GM12878 (cell line): ENCODE results near the gene NR1I3. TPM values are rescaled to one million over a fixed set of nuclear protein-coding genes. Genes with fewer than 3 reads are reported as not detected.

ENCODE experiments used
- ATAC-seq: fragments of 200-7000 bp; cut with Tn5 transposase; 3 replicates; pipeline ENCODE4 v1.9.1; 2020; ENCODE audit warnings: mild to moderate bottlenecking, moderate library complexity
- BruUV-seq: library from RNA; stranded (reverse); fragments of 400-500 nt; replicated peaks from 2 replicates; lab custom pipeline; 2021; lab: Mats Ljungman, UMichigan
- CTCF ChIA-PET: fragments of 300-600 bp; sonication (Branson Sonifier 250); formaldehyde crosslinking; extraction: SDS; loops from one replicate; lab custom pipeline; 2021; ENCODE audit warnings: inconsistent platforms; lab: Yijun Ruan, JAX
- POLR2A ChIA-PET: fragments of 350-600 bp; formaldehyde crosslinking; extraction: SDS; loops from one replicate; lab custom pipeline; 2021; ENCODE audit warnings: inconsistent platforms; lab: Charles Lee
- RAD21 ChIA-PET: fragments of 300-600 bp; sonication (Branson Sonifier 250); formaldehyde crosslinking; loops from one replicate; lab custom pipeline; 2023; ENCODE audit warnings: antibody characterized with exemption; ENCODE audit not compliant: unreplicated experiment; lab: Charles Lee
- SMC1A ChIA-PET: fragments of 300-600 bp; sonication (Branson Sonifier 250); formaldehyde crosslinking; loops from one replicate; lab custom pipeline; 2023; ENCODE audit not compliant: unreplicated experiment, uncharacterized antibody; lab: Charles Lee
- DNase-seq: peaks from one replicate; pipeline ENCODE4 v3.0.0-alpha.2; 2011; ENCODE audit warnings: low read depth, low spot score
- FAIRE-seq: peaks from 3 replicates; lab custom pipeline; 2011; peaks lifted over from hg19 to GRCh38; lab: Jason Lieb, UNC
- H2AFZ ChIP-seq: 2 replicates; pipeline ENCODE4 v1.6.0; 2011; ENCODE audit warnings: low read depth, low read length, control low read depth; ENCODE audit not compliant: control insufficient read depth
- H3K27ac ChIP-seq: 2 replicates; pipeline ENCODE4 v1.5.1; 2011; ENCODE audit warnings: control low read depth; ENCODE audit not compliant: control insufficient read depth, insufficient read depth
- H3K27me3 ChIP-seq, 2 experiments: replicated peaks in 1 of 2; 2 replicates each; pipeline versions ENCODE4 v1.6.0 to v1.6.1; 2011; ENCODE audit warnings: low read length in 1 of 2; ENCODE audit not compliant: control insufficient read depth in 2 of 2, insufficient read depth in 2 of 2
- H3K36me3 ChIP-seq, 2 experiments: 2 replicates each; pipeline ENCODE4 v1.5.1; 2011; ENCODE audit warnings: low read length in 1 of 2; ENCODE audit not compliant: control insufficient read depth in 2 of 2, insufficient read depth in 2 of 2
- H3K4me1 ChIP-seq: 2 replicates; pipeline ENCODE4 v1.6.1; 2011; ENCODE audit warnings: mild to moderate bottlenecking, low read length, moderate library complexity, mixed read lengths; ENCODE audit not compliant: control insufficient read depth, insufficient read depth
- H3K4me2 ChIP-seq: 2 replicates; pipeline ENCODE4 v1.6.0; 2011; ENCODE audit warnings: control low read depth; ENCODE audit not compliant: control insufficient read depth, insufficient read depth
- H3K4me3 ChIP-seq: fragments of 200-600 bp; sonication (generic); 2 replicates; pipeline ENCODE4 v1.5.1; 2016
- H3K79me2 ChIP-seq: 2 replicates; pipeline ENCODE4 v1.6.0; 2011; ENCODE audit warnings: low read length; ENCODE audit not compliant: control insufficient read depth, insufficient read depth
- H3K9ac ChIP-seq: 2 replicates; pipeline ENCODE4 v1.8.0; 2011; ENCODE audit warnings: low read length, control low read depth, mixed read lengths; ENCODE audit not compliant: control insufficient read depth, insufficient read depth
- H3K9me3 ChIP-seq: replicated peaks from 3 replicates; pipeline ENCODE4 v1.5.1; 2011; ENCODE audit warnings: mild to moderate bottlenecking, low read length; ENCODE audit not compliant: control insufficient read depth, insufficient read depth
- H4K20me1 ChIP-seq: 2 replicates; pipeline ENCODE4 v1.6.0; 2011; ENCODE audit not compliant: control insufficient read depth, insufficient read depth
- BACH1 ChIP-seq: fragments of 450-650 bp; IDR thresholded peaks from 2 replicates; pipeline ENCODE4 v1.6.1; 2017; ENCODE audit warnings: mild to moderate bottlenecking, borderline replicate concordance
- CBX3 ChIP-seq: fragments of 200-600 bp; sonication (generic); IDR thresholded peaks from 2 replicates; pipeline ENCODE4 v1.6.1; 2016; ENCODE audit warnings: low read depth, borderline replicate concordance
- CEBPB ChIP-seq, 2 experiments: fragments of 150-350 bp in 1 of 2; IDR thresholded peaks; 2 replicates each; pipeline ENCODE4 v1.6.1; 2012 to 2014; ENCODE audit warnings: low read depth in 2 of 2, low read length in 2 of 2, borderline replicate concordance in 1 of 2, inconsistent platforms in 1 of 2
- CREB1 ChIP-seq: IDR thresholded peaks from 2 replicates; pipeline ENCODE4 v1.6.1; 2012; ENCODE audit warnings: low read depth, mild to moderate bottlenecking, inconsistent platforms
- ELK1 ChIP-seq: IDR thresholded peaks from 2 replicates; pipeline ENCODE4 v1.6.1; 2012; ENCODE audit warnings: low read depth, low read length, improper control_type of control experiment
- GATAD2B ChIP-seq: fragments of 450-650 bp; conservative IDR thresholded peaks from 2 replicates; pipeline ENCODE4 v1.6.1; 2017; ENCODE audit warnings: low read depth, mild to moderate bottlenecking, moderate library complexity
- HDAC6 ChIP-seq: fragments of 200-600 bp; sonication (generic); IDR thresholded peaks from one replicate; pipeline ENCODE4 v1.8.0; 2017; ENCODE audit warnings: antibody characterized with exemption; ENCODE audit not compliant: unreplicated experiment
- IRF4 ChIP-seq: IDR thresholded peaks from 2 replicates; pipeline ENCODE4 v1.6.1; 2011; ENCODE audit warnings: low read depth, low read length
- NFYB ChIP-seq: IDR thresholded peaks from 2 replicates; pipeline ENCODE4 v1.6.1; 2011; ENCODE audit warnings: low read depth, mild to moderate bottlenecking, low read length, improper control_type of control experiment, moderate library complexity; ENCODE audit not compliant: insufficient read depth
- NR2C1 ChIP-seq: fragments of 450-650 bp; IDR thresholded peaks from 2 replicates; pipeline ENCODE4 v1.6.1; 2017; ENCODE audit warnings: antibody characterized with exemption, mild to moderate bottlenecking, moderate library complexity
- SMARCA5 ChIP-seq: fragments of 450-650 bp; IDR thresholded peaks from 2 replicates; pipeline ENCODE4 v1.6.1; 2017; ENCODE audit warnings: mild to moderate bottlenecking
- SP1 ChIP-seq: IDR thresholded peaks from one replicate; pipeline ENCODE4 v1.6.1; 2011; ENCODE audit warnings: low read depth, low read length
- SPI1 ChIP-seq: IDR thresholded peaks from 2 replicates; pipeline ENCODE4 v1.6.1; 2011; ENCODE audit warnings: low read depth, mild to moderate bottlenecking, low read length, moderate library complexity, borderline replicate concordance; ENCODE audit not compliant: insufficient read depth
- ZNF274 ChIP-seq: IDR thresholded peaks from one replicate; pipeline ENCODE4 v1.8.0; 2011; ENCODE audit not compliant: insufficient read length, insufficient read depth
- ZNF687 ChIP-seq: fragments of 450-650 bp; IDR thresholded peaks from 2 replicates; pipeline ENCODE4 v1.6.1; 2017; ENCODE audit warnings: mild to moderate bottlenecking, moderate library complexity
- WGBS: methylation state at CpG from one replicate; pipeline ENCODE4 v1.1.6; 2016; ENCODE audit warnings: low lambda C conversion rate; ENCODE audit not compliant: insufficient replicate concordance, insufficient coverage; ENCODE audit errors: missing lambda C conversion rate; 5-methylcytosine and 5-hydroxymethylcytosine counted together
- in situ Hi-C: fragments of 300-500 bp; cut with MboI; formaldehyde crosslinking; loops from 9 replicates; pipeline ENCODE4 v1.14.3; 2018; ENCODE audit warnings: mixed read lengths
- intact Hi-C: fragments of 100-400 bp; cut with micrococcal nuclease; formaldehyde crosslinking; loops from one replicate; pipeline ENCODE4 v1.14.2; 2022; ENCODE audit not compliant: unreplicated experiment
- polyA plus RNA-seq, 11 experiments: library from polyadenylated mRNA; depleted of rRNA in 4 of 11; unstranded in 6 of 11; stranded (reverse) in 5 of 11; fragments of >200 nt; fragmentation: Nextera tagmentation in 4 of 11; fragmentation: Illumina TruSeq in 1 of 11; extraction: Ambion mirVana in 4 of 11; extraction: Trizol in 1 of 11; gene quantifications; 1 replicate in 1 of 11; 2 replicates in 10 of 11; pipeline versions ENCODE4 v1.2.1 to v1.2.3, GENCODE V29; 2011 to 2016; ENCODE audit warnings: inconsistent platforms in 2 of 11, missing spikeins in 2 of 11, low read depth in 1 of 11
- total RNA-seq, 4 experiments: library from RNA; depleted of rRNA in 3 of 4; stranded (reverse); fragments of >200 nt in 3 of 4; fragmentation: Illumina TruSeq in 1 of 4; extraction: Trizol in 1 of 4; gene quantifications; 2 replicates each; pipeline versions ENCODE4 v1.2.1 to v1.2.3, GENCODE V29; 2013 to 2021

Gene NR1I3
- total and polyA plus RNA-seq, 10 of the 15 experiments (the other 5 are each of a cell fraction or from before 2014, with no cell fraction given), result 0.13 to 0.52 (median 0.24) TPM; not detected in 7

GRCh38 chr1:161198194-161198896 lies 39.7 kb downstream of the NR1I3 start:
- H3K9me3 ChIP-seq, result no peaks in the 10 kb centered on the region
- no peaks in the 10 kb centered on the region for H3K27me3 ChIP-seq
- intact Hi-C loops, result no loop called here
- H3K36me3 ChIP-seq, result no peaks in the 10 kb centered on the region
- SMC1A ChIA-PET, result no interaction called here
- peaks cover 15% of the 10 kb centered on the region for H3K79me2 ChIP-seq
- in situ Hi-C loops, result loop anchor here (10.0 kb wide), 1 partner anchor 546 kb away; the partner anchor contains the start of gene DUSP12
- DNase-seq (no peak), FAIRE-seq (no peak), ATAC-seq (no peak)
- no peaks in the 10 kb centered on the region for H4K20me1 ChIP-seq
- WGBS, result 57% methylated on average over 20 of the region's 20 CpGs
- no peak overlapping the region for H3K9ac ChIP-seq
- H2AFZ ChIP-seq, result no peak overlapping the region
- H3K4me2 ChIP-seq, result no peak overlapping the region
- H3K27ac ChIP-seq, result no peak overlapping the region
- RAD21 ChIA-PET, result interaction anchor here (1.4 to 1.6 kb wide), 2 partner anchors 17 to 27 kb away, joined by 5 read pairs; partner anchors contain the start of gene TOMM40L
- POLR2A ChIA-PET, result no interaction called here
- H3K4me3 ChIP-seq, result no peak overlapping the region
- CTCF ChIA-PET, result interaction anchor here (0.7 to 1.2 kb wide), 3 partner anchors 16 to 185 kb away, joined by 3 read pairs; partner anchors contain the start of gene TOMM40L
- BruUV-seq, result no TSS peak
- H3K4me1 ChIP-seq, result peaks cover 32% of the 10 kb centered on the region
- TF ChIP-seq CEBPB (IDR thresholded peaks at IDR 0.05; ENCODE audit: borderline replicate concordance in 1 of 2, low read depth in 2 of 2, low read length in 2 of 2) (no peak), NFYB (no peak), ZNF687 (no peak), IRF4 (no peak), GATAD2B (no peak), SPI1 (no peak), SMARCA5 (no peak), CBX3 (no peak), ZNF274 (no peak), BACH1 (no peak), SP1 (no peak), ELK1 (no peak), NR2C1 (no peak), HDAC6 (no peak), CREB1 (no peak)
